T-helper 22 cell (primary cell): ENCODE results near the gene ATG5.
"Not testable (repeated sequence)": the region's sequence is repeated elsewhere in the genome, so short reads cannot be mapped to it uniquely, and the experiment has no call there.

ENCODE experiments used
- DNase-seq: peaks from one replicate; pipeline ENCODE4 v3.0.0-alpha.2; 2020; ENCODE audit warnings: low read depth

The ATG5 gene

GRCh38 chr6:106309766-106310373 lies 15.7 kb downstream of the ATG5 start:
- DNase-seq = no peak

- no peak for DNase-seq
These were observed 16.6 kb downstream of the ATG5 start for GRCh38 chr6:106308985-106309384.

DNA sequence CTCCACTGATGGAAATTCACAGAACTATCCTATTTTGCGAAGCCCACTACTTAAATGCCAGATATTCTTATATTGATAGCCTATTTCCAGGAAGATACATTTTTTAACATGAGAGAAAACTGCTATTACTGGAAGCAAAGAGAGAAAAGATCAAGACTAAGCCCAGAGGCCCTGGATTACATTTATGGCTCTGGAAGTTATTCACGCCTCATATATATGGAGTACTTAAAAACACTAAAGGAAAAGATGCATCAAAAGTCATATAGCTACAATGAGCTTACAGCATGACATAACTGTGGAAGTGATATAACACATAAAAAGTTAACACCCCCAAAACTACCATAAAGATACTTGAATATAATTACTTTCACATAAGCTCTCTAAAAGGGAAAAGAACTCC lies 19.8 kb downstream of the ATG5 start:
- no peak for DNase-seq

GRCh38 chr6:106300944-106301343 lies 24.6 kb downstream of the ATG5 start:
- DNase-seq = no peak

DNA sequence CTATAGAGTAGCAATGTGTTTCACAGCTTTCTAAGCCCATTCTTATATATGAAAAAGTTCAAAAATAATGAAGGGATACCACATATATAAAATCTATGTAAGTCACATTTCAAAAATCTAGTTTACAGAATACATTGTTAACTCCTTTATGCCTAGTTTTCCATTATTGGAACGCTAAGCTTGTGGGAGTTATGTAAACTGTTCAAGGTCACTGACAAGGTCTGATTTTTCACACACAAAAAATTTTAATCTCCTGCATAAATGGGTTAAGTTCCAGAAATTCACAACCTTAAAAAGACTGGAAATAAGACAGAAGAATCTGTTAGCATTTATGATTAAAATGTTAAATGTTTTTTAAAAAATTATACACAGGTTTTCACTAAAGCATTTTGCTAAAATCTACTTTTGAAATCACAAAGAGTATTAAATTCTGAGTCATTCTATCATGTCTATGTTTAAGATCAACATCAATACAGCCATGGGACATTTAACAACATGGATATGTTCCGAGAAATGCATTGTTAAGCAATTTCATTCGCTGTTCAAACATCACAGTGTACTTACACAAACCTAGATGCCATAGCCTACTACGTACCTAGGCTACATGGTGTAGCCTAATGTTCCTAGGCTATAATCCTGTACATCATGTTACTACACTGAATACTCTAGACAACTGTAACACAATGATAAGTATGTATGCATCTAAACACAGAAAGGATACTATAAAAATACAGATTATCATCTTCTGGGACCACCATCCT lies 25.4 kb downstream of the ATG5 start:
- DNase-seq = no peak

DNA sequence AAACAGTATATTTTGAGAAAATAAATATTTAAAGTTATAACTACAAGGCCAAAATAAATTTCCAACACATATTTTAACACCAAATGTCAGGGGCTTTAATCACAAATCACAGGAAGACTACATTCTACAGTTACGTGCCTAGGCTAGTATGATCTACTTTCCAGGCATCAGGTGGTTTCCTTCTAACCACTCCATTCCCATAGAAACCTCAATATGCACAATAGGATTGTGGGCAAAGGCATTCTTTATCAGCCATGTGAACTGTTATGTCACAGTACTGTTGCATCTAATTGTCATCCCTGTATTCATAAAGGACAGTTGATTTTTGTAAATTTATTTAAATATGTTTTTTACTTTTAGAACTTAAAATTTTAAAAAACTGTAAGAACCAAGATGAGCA lies 32.4 kb downstream of the ATG5 start:
- DNase-seq = no peak

DNA sequence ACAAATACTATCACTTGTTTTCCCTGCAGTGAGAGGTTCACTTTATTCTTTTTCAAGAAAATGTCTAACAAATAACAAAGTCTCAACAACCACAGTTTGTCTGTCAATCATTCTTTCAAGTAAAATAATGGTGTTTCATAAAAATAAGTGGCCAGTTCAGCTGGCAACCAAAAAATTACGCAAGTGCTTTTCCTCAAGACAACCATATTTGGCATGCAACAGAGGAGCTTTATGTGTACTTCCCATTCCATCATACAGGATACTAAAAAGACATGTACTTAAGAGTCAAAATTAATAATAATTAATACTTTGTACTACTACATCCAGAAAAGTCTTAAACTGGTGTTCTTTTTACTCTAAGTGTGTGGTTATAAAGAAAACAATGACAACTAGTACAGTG lies 34.6 kb downstream of the ATG5 start:
- DNase-seq = no peak

GRCh38 chr6:106290032-106290431 lies 35.5 kb downstream of the ATG5 start:
- no peak for DNase-seq

DNA sequence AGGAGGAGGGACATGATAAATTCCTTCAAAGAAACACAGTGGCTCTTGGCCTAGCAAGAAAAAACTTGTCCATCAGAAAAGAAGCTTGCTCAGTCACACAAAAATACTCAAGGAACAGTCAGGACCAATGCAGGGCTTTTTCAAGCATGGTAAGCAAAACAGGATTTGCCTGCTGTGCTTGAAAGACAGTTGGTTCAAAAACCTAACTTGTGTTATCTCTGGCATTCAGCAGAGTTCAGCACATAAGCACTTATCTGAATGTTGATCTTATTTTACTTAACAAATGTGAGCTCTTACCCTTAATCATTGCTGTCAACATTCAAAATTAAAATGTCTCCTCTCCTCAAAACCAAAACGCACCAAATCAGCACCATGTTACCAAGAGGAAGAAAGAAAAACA lies 38.3 kb downstream of the ATG5 start:
- DNase-seq = no peak

- DNase-seq = no peak
These were observed 38.8 kb downstream of the ATG5 start for GRCh38 chr6:106286746-106287145.

GRCh38 chr6:106283481-106283880 lies 42.1 kb downstream of the ATG5 start:
- no peak for DNase-seq

DNA sequence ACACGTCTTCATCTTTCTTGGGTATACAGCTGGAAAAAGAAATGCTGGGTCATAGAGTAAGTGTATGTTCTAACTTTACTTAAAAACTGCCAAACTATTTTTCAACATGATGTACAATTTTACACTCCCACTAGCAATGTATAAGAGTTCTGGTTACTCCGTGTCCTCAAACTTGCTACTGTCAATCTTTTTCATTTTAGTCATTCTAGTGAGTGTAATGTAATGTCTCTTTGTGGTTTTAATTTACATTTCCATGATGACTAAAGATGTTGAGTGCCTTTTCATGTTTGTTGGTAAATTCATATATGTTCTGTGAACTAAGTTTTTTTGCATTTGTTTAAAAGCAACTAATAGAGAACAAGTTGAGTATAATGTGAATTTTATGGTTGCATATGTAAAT lies 43.9 kb downstream of the ATG5 start:
- no peak for DNase-seq

GRCh38 chr6:106281088-106281487 lies 44.5 kb downstream of the ATG5 start:
- no peak for DNase-seq

DNA sequence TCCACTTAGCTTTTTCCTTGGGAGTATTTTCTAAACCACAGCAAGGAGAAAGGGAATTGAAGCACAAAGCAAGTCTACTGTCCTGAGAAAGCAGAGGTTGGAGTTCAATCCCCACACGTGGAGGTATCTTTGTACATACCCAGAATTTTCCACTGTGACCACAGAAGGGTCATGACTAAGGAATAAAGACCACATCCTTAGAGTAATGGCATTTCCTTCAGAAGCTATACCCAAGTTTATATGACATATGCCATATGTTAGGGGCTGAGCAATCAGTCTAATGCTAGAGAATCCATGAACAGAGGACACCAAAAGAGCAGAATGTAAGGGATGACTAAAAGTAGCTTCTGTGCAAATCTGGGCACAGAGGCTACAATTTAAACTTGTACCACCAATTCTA lies 46.4 kb downstream of the ATG5 start:
- DNase-seq = no peak

DNA sequence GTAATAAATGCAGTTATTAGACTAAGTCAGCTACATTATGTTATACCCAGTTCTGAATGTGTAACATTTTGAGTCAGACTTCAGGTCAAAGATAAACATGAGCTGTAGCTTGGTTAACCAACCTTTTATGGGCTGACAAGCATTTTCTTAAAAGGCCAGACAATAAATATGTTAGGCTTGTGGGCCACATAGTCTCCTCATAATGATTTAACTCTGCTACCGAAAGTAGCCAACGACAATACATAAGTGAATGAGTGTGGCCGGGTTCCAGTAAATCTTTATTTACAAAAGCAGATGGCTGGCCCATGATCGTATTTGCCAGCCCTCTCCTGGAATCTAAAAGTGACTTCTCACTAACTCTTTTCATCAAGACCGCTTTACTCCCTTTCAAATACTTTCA lies 49.9 kb downstream of the ATG5 start:
- no peak for DNase-seq

- DNase-seq = no peak
These were observed 52.5 kb downstream of the ATG5 start for GRCh38 chr6:106273087-106273486.

GRCh38 chr6:106272287-106272686 lies 53.3 kb downstream of the ATG5 start:
- no peak for DNase-seq

- DNase-seq = no peak
These were observed 55.1 kb downstream of the ATG5 start for GRCh38 chr6:106270414-106270813.

- DNase-seq = not testable (repeated sequence)
These were observed 56.2 kb downstream of the ATG5 start for GRCh38 chr6:106269268-106269919.

DNA sequence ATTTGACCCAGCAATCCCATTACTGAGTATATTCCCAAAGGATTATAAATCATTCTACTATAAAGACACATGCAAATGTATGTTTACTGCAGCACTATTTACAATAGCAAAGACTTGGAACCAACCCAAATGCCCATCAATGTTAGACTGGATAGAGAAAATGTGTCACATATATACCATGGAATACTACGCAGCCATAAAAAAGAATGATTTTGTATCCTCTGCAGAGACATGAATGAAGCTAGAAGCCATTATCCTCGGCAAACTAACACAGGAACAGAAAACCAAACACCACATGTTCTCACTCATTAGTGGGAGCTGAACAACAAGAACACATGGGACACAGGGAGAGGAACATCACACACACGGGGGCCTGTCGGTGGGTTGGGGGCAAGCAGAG lies 57.1 kb downstream of the ATG5 start:
- not testable (repeated sequence) for DNase-seq

DNA sequence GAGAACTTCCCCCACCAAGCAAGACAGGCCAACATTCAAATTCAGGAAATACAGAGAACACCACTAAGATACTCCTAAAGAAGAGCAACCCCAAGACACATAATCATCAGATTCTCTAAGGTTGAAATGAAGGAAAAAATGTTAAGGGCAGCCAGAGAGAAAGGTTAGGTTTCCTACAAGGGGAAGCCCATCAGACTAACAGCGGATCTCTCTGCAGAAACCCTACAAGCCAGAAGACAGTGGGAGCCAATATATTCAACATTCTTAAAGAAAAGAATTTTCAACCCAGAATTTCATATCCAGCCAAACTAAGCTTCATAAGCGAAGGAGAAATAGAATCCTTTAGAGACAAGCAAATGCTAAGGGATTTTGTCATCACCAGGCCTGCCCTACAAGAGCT lies 61.1 kb downstream of the ATG5 start:
- DNase-seq = not testable (repeated sequence)

DNA sequence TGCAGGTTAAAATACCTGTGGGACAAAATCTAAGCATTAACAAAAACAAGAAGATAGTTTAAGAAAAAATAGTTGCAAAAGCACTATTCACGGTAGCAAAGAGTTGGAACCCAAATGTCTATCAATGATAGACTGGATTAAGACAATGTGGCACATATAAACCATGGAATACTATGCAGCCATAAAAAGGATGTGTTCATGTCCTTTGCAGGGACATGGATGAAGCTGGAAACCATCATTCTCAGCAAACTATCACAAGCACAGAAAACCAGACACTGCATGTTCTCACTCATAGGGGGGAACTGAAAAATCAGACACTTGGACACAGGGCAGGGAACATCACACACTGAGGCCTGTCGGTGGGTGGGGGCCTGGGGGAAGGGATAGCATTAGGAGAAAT lies 65.8 kb downstream of the ATG5 start:
- not testable (repeated sequence) for DNase-seq

- DNase-seq = no peak
These were observed 66.8 kb downstream of the ATG5 start for GRCh38 chr6:106258726-106259125.
